Bronchial epithelial cell (primary cell): ENCODE measurements around the gene CACNA1D. TPM values are rescaled to one million over a fixed set of nuclear protein-coding genes. Genes with fewer than 3 reads are reported as not detected.

Experiments used
- DNase-seq: peaks from one replicate; pipeline ENCODE4 v3.0.0-alpha.2; 2010; ENCODE audit warnings: low read depth
- FAIRE-seq: peaks from 2 replicates; lab custom pipeline; 2011; peaks lifted over from hg19 to GRCh38; lab: Jason Lieb, UNC
- H3K27me3 ChIP-seq: 2 replicates; pipeline ENCODE4 v1.5.1; 2011; ENCODE audit warnings: low read length; ENCODE audit not compliant: control insufficient read depth, insufficient read depth
- H3K36me3 ChIP-seq: 2 replicates; pipeline ENCODE4 v1.5.1; 2011; ENCODE audit warnings: low read length; ENCODE audit not compliant: control insufficient read depth, insufficient read depth
- H3K4me3 ChIP-seq: 2 replicates; pipeline ENCODE4 v1.5.1; 2011; ENCODE audit warnings: mild to moderate bottlenecking, low read depth, low read length, control low read depth
- total RNA-seq: library from RNA; depleted of rRNA; stranded (reverse); fragments of >200 nt; gene quantifications from 2 replicates; pipeline ENCODE4 v1.2.1, GENCODE V29; 2014
- TF ChIP-seq, protein P1 (sequence below): IDR thresholded peaks from 2 replicates; pipeline ENCODE4 v1.5.1; 2011; ENCODE audit warnings: mild to moderate bottlenecking, moderate library complexity, low read length, control low read depth, inconsistent platforms; ENCODE audit not compliant: insufficient read depth, severe bottlenecking

CACNA1D gene
- total RNA-seq, 1 donor from 2014 or later = 0.26 TPM

DNA sequence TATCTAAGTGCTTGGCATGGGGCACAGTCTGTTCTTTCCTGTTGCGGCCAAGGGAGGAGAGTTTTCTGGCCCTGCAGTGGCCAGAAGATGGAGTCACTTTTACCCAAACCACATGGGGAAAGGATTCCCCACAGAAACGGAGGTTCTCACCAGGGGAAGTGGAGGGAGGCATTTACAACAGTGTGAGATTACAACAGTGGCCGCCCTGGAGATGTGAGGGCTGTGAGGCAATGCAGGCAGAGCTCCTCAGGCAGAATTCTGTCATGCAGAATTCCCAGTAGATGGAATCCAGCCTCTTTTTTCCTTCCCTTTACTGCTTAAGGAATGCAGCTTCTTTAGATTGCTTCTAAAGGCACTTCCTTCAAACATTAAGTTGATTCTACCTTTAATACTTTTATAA is 83.1 kb downstream of the CACNA1D start:
- H3K27me3 ChIP-seq = no peaks in the 10 kb centered on the region
- no peaks in the 10 kb centered on the region for H3K36me3 ChIP-seq
- DNase-seq (no peak), FAIRE-seq (no peak)
- TF ChIP-seq, protein P1, sequence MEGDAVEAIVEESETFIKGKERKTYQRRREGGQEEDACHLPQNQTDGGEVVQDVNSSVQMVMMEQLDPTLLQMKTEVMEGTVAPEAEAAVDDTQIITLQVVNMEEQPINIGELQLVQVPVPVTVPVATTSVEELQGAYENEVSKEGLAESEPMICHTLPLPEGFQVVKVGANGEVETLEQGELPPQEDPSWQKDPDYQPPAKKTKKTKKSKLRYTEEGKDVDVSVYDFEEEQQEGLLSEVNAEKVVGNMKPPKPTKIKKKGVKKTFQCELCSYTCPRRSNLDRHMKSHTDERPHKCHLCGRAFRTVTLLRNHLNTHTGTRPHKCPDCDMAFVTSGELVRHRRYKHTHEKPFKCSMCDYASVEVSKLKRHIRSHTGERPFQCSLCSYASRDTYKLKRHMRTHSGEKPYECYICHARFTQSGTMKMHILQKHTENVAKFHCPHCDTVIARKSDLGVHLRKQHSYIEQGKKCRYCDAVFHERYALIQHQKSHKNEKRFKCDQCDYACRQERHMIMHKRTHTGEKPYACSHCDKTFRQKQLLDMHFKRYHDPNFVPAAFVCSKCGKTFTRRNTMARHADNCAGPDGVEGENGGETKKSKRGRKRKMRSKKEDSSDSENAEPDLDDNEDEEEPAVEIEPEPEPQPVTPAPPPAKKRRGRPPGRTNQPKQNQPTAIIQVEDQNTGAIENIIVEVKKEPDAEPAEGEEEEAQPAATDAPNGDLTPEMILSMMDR = no peak
- no peak overlapping the region for H3K4me3 ChIP-seq

DNA sequence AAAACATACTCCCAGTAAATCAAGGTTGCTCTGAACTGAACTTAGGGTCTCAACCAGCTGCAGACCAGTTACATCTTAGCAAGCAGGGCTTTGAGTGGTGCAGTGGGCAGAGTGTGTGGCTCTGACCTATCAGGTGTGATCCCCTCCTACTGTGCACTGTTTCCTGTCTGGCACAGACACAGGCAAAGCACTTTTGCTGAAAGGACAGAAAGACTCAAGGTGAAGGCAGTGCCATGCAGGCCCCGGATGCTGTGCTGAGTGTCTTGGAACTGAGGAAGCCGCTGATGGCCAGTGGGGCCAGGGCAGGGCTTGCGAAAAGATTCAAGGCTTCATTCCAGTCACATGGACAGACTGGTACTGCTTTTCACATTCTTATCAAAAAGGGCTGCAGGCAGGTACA is 85.2 kb downstream of the CACNA1D start:
- Histone ChIP-seq H3K36me3 (no peaks in the 10 kb centered on the region), H3K27me3 (no peaks in the 10 kb centered on the region), H3K4me3 (no peak overlapping the region)
- TF ChIP-seq, protein P1 = no peak
- FAIRE-seq = no peak
- no peak for DNase-seq

- TF ChIP-seq, protein P1 = no peak
- Histone ChIP-seq H3K36me3 (no peaks in the 10 kb centered on the region), H3K27me3 (no peaks in the 10 kb centered on the region), H3K4me3 (no peak overlapping the region)
- FAIRE-seq = no peak
- DNase-seq = peak; percentile 10
These were observed 87.3 kb downstream of the CACNA1D start for GRCh38 chr3:53581671-53582070.

DNA sequence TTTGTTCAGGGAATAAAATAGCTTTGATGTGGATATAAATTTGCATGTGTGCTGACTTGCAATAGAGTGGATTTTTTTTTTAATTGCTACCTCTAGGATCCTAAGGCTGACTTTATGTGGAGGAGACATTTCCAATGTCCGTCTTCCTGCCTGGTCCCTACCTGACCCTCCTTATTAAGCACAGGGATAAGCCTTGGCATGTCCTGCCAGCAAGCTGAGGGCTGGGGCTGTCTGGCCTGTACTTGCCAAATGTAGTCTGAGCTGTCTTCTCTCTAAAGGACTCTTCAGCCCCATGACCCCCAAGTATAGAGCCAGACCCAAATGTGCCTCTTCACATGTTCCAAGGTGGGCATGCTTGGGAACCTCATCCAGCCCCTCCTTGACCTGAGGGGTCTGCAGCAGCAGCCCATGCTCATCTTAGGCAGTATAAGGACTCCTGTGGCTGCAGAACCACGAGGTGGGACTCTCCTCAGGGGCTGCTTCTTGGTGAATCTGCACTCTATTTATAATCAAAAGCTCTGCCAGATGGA is 88.8 kb downstream of the CACNA1D start:
- no peak overlapping the region for H3K4me3 ChIP-seq
- DNase-seq (peak; percentile 68), FAIRE-seq (no peak)
- no peaks in the 10 kb centered on the region for H3K36me3 ChIP-seq
- TF ChIP-seq, protein P1 = no peak
- H3K27me3 ChIP-seq = no peaks in the 10 kb centered on the region

DNA sequence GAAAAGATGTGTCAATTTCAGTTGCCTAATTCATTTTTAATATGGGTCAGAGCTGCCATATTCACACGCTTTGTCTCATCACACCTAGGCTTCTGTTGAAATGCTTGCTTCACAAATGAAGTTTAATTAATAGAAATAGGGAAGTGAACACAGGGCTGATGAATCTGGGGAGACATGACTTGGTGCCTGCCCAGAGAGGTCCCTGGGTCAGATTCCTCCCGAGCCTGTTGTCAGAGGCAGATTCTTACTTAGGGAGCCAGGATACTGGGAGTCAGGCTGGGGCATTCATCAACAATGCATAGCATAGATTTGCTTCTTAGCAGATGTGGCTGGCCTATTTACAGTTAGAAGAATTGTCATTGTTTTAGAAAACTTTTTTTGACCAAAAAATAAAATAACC is 90.6 kb downstream of the CACNA1D start:
- no peak overlapping the region for H3K4me3 ChIP-seq
- H3K27me3 ChIP-seq = no peaks in the 10 kb centered on the region
- H3K36me3 ChIP-seq = no peaks in the 10 kb centered on the region
- FAIRE-seq (no peak), DNase-seq (no peak)
- TF ChIP-seq, protein P1 = no peak

GRCh38 chr3:53585627-53586026 is 91.2 kb downstream of the CACNA1D start:
- no peak for FAIRE-seq
- Histone ChIP-seq H3K36me3 (no peaks in the 10 kb centered on the region), H3K27me3 (no peaks in the 10 kb centered on the region), H3K4me3 (no peak overlapping the region)
- TF ChIP-seq, protein P1 = no peak
- no peak for DNase-seq
